GM12864 (cell line): ENCODE data around the gene GPC5.

Experiments
- DNase-seq: peaks from one replicate; pipeline ENCODE4 v3.0.0-alpha.2; 2011; ENCODE audit warnings: low read depth
- H3K4me3 ChIP-seq: 2 replicates; pipeline ENCODE4 v1.5.1; 2011; ENCODE audit warnings: mild to moderate bottlenecking, low read depth, low read length, control low read depth
- TF ChIP-seq, protein P1 (sequence below): IDR thresholded peaks from 2 replicates; pipeline ENCODE4 v1.5.1; 2011; ENCODE audit warnings: low read depth, mild to moderate bottlenecking, moderate library complexity, low read length, control low read depth, inconsistent platforms; ENCODE audit errors: missing control alignments

The GPC5 gene

GRCh38 chr13:92315265-92315664, 916.8 kb downstream of the GPC5 start:
- DNase-seq: no peak
- H3K4me3 ChIP-seq: no peak overlapping the region

GRCh38 chr13:92316030-92316429, 917.6 kb downstream of the GPC5 start:
- DNase-seq: no peak
- TF ChIP-seq, protein P1, sequence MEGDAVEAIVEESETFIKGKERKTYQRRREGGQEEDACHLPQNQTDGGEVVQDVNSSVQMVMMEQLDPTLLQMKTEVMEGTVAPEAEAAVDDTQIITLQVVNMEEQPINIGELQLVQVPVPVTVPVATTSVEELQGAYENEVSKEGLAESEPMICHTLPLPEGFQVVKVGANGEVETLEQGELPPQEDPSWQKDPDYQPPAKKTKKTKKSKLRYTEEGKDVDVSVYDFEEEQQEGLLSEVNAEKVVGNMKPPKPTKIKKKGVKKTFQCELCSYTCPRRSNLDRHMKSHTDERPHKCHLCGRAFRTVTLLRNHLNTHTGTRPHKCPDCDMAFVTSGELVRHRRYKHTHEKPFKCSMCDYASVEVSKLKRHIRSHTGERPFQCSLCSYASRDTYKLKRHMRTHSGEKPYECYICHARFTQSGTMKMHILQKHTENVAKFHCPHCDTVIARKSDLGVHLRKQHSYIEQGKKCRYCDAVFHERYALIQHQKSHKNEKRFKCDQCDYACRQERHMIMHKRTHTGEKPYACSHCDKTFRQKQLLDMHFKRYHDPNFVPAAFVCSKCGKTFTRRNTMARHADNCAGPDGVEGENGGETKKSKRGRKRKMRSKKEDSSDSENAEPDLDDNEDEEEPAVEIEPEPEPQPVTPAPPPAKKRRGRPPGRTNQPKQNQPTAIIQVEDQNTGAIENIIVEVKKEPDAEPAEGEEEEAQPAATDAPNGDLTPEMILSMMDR: no peak
- H3K4me3 ChIP-seq: no peak overlapping the region

More at GRCh38 chr13:92315265-92315664, 916.8 kb downstream of the GPC5 start:
- TF ChIP-seq, protein P1: no peak

DNA sequence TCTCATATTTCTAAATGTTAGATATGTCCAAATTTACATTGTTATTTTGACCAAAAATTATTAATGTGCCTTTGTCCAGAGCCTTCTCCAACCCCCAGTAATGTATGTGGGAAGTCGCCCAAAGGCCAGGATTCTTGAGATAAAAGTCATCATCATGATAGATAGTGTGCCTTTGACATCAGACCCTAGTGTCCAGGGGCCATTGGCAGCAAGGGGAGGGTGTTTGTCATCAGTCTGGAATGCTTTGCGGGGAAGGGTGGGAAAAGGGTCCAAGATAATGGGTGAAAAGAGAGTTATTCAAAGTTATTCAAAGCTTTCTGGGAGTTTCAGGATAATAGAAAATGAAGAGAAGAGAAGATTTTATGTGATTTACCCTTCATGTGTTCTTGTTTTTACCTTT, 918.6 kb downstream of the GPC5 start:
- TF ChIP-seq, protein P1: no peak
- no peak for DNase-seq
- no peak overlapping the region for H3K4me3 ChIP-seq

DNA sequence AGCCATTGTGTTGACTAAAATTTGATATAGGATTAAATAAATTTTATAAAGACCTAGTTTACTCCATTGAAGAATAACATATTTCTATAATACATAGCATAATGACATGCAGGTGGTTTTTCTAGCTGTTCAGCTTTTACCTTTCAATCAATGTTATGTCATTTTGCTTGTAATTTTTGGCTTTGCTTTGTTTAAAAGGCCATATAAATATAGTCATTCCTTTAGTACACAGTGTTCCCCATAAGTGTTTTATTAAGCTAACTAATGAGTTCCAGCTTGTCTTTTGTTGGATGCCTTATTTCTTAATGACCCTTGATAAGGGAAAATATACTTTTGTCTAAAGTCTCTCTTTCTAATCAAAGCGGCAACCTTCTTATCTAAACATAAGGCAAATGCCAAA, 921.9 kb downstream of the GPC5 start:
- TF ChIP-seq, protein P1: no peak
- no peak for DNase-seq
- H3K4me3 ChIP-seq: no peak overlapping the region

GRCh38 chr13:92321174-92321573, 922.8 kb downstream of the GPC5 start:
- TF ChIP-seq, protein P1: no peak
- DNase-seq: no peak
- no peak overlapping the region for H3K4me3 ChIP-seq

- H3K4me3 ChIP-seq: no peak overlapping the region
- TF ChIP-seq, protein P1: no peak
- no peak for DNase-seq
Observed at GRCh38 chr13:92345627-92346026, 947.2 kb downstream of the GPC5 start.

GRCh38 chr13:92346046-92346445, 947.6 kb downstream of the GPC5 start:
- no peak for DNase-seq
- H3K4me3 ChIP-seq: no peak overlapping the region
- TF ChIP-seq, protein P1: no peak
